OCI-M2 (cell line): ENCODE measurements around the gene GJB1.
"Not testable (repeated sequence)": the region's sequence is repeated elsewhere in the genome, so short reads cannot be mapped to it uniquely, and the experiment has no call there.

ENCODE experiments used
- DNase-seq: peaks from one replicate; lab custom pipeline; 2025; ENCODE audit not compliant: unreplicated experiment; lab: John Stamatoyannopoulos, UW

GJB1 gene

GRCh38 chrX:71254092-71254963 lies 31.3 kb downstream of the GJB1 start, which contains the start of gene ZMYM3:
TSS of gene ZMYM3 (minus strand) at chrX:71254140. CDS start at chrX:71253255, 885 bp downstream.
- DNase-seq = peak; percentile 31

GRCh38 chrX:71256051-71256450 lies 33.0 kb downstream of the GJB1 start:
- no peak for DNase-seq

- no peak for DNase-seq
Measured at GRCh38 chrX:71256856-71257255, 33.8 kb downstream of the GJB1 start.

- not testable (repeated sequence) for DNase-seq
Measured at GRCh38 chrX:71268624-71269023, 45.6 kb downstream of the GJB1 start.

GRCh38 chrX:71269801-71270395 lies 46.9 kb downstream of the GJB1 start:
- no peak for DNase-seq

GRCh38 chrX:71272313-71272712 lies 49.3 kb downstream of the GJB1 start:
- DNase-seq = not testable (repeated sequence)
